Ramos (cell line): Measurements from ENCODE around the gene EIF4E1B.

ENCODE experiments used
- in situ Hi-C: fragments of 300-500 bp; cut with MboI; formaldehyde crosslinking; loops from one replicate; pipeline ENCODE4 v1.14.3; 2022; ENCODE audit warnings: low sequenced_read_pairs; ENCODE audit not compliant: unreplicated experiment

EIF4E1B gene

GRCh38 chr5:176624938-176625337 lies 5.5 kb upstream of the EIF4E1B start:
- in situ Hi-C loops, result no loop called here

GRCh38 chr5:176625512-176625911 lies 5.0 kb upstream of the EIF4E1B start:
- in situ Hi-C loops, result no loop called here

GRCh38 chr5:176625966-176626875 lies 4.3 kb upstream of the EIF4E1B start:
- in situ Hi-C loops, result no loop called here

- in situ Hi-C loops, result no loop called here
Observed at GRCh38 chr5:176626876-176627236, 3.6 kb upstream of the EIF4E1B start.

GRCh38 chr5:176627582-176627981 lies 2.9 kb upstream of the EIF4E1B start:
- in situ Hi-C loops, result no loop called here

- in situ Hi-C loops, result no loop called here
Observed at GRCh38 chr5:176628406-176629228, 1.9 kb upstream of the EIF4E1B start.

GRCh38 chr5:176629317-176629852 lies 1.1 kb upstream of the EIF4E1B start:
- in situ Hi-C loops, result no loop called here

GRCh38 chr5:176630681-176631222 lies 277 bp downstream of the EIF4E1B start:
- in situ Hi-C loops, result no loop called here

GRCh38 chr5:176631383-176632200 lies 1.1 kb downstream of the EIF4E1B start:
- in situ Hi-C loops, result no loop called here

- in situ Hi-C loops, result no loop called here
Observed at GRCh38 chr5:176632745-176633144, 2.3 kb downstream of the EIF4E1B start.

GRCh38 chr5:176633598-176633997 lies 3.1 kb downstream of the EIF4E1B start:
- in situ Hi-C loops, result no loop called here

- in situ Hi-C loops, result no loop called here
Observed at GRCh38 chr5:176636426-176636825, 6.0 kb downstream of the EIF4E1B start.

GRCh38 chr5:176637556-176637955 lies 7.1 kb downstream of the EIF4E1B start:
- in situ Hi-C loops, result no loop called here

GRCh38 chr5:176638437-176638836 lies 8.0 kb downstream of the EIF4E1B start:
- in situ Hi-C loops, result no loop called here

- in situ Hi-C loops, result no loop called here
Observed at GRCh38 chr5:176639208-176639607, 8.7 kb downstream of the EIF4E1B start.

GRCh38 chr5:176639981-176640380 lies 9.5 kb downstream of the EIF4E1B start:
- in situ Hi-C loops, result no loop called here

- in situ Hi-C loops, result no loop called here
Observed at GRCh38 chr5:176640616-176641015, 10.1 kb downstream of the EIF4E1B start.

- in situ Hi-C loops, result no loop called here
Observed at GRCh38 chr5:176642675-176643490, 12.4 kb downstream of the EIF4E1B start.
